Lung (tissue), 12 donors: ENCODE measurements around the gene RSPO3. TPM values are rescaled to one million over a fixed set of nuclear protein-coding genes. Genes with fewer than 3 reads are reported as not detected.
"Not testable (repeated sequence)": the region's sequence is repeated elsewhere in the genome, so short reads cannot be mapped to it uniquely, and the experiment has no call there.

Experiments
- ATAC-seq: fragments of 200-7000 bp; cut with Tn5 transposase; one replicate; pipeline ENCODE4 v1.9.1; 2020; ENCODE audit warnings: moderate number of reproducible peaks; ENCODE audit not compliant: insufficient read depth, low FRiP score
- DNase-seq, 3 donors: peaks; one replicate each; pipeline ENCODE4 v3.0.0-alpha.2; 2013 to 2017
- H3K27ac ChIP-seq, 2 donors: one replicate each; pipeline ENCODE4 v1.5.1; 2013; ENCODE audit warnings: mild to moderate bottlenecking in 2 of 2, moderate library complexity in 2 of 2, control low read depth in 1 of 2, inconsistent platforms in 1 of 2, low read depth in 1 of 2, low read length in 1 of 2
- H3K27me3 ChIP-seq, 3 donors: one replicate each; pipeline ENCODE4 v1.5.1; 2013; ENCODE audit warnings: low read length in 2 of 3; ENCODE audit not compliant: control insufficient read depth in 3 of 3, insufficient read depth in 3 of 3
- H3K36me3 ChIP-seq, 4 donors: one replicate each; pipeline ENCODE4 v1.5.1; 2013; ENCODE audit warnings: low read length in 4 of 4, mild to moderate bottlenecking in 1 of 4, moderate library complexity in 1 of 4; ENCODE audit not compliant: control insufficient read depth in 4 of 4, insufficient read depth in 4 of 4
- H3K4me1 ChIP-seq, 5 donors: one replicate each; pipeline ENCODE4 v1.5.1; 2013; ENCODE audit warnings: low read length in 5 of 5, mild to moderate bottlenecking in 2 of 5, moderate library complexity in 1 of 5; ENCODE audit not compliant: control insufficient read depth in 5 of 5, insufficient read depth in 5 of 5
- H3K4me3 ChIP-seq: one replicate; pipeline ENCODE4 v1.5.1; 2013; ENCODE audit warnings: mild to moderate bottlenecking, control low read depth, moderate library complexity
- H3K9ac ChIP-seq, 2 donors: one replicate each; pipeline ENCODE4 v1.5.1; 2013; ENCODE audit warnings: low read length in 2 of 2, control low read depth in 1 of 2; ENCODE audit not compliant: insufficient read depth in 1 of 2
- H3K9me3 ChIP-seq, 4 donors: one replicate each; pipeline ENCODE4 v1.5.1; 2013; ENCODE audit warnings: low read length in 3 of 4, mild to moderate bottlenecking in 1 of 4, moderate library complexity in 1 of 4; ENCODE audit not compliant: control insufficient read depth in 4 of 4, insufficient read depth in 3 of 4
- CTCF ChIP-seq: IDR thresholded peaks from 2 replicates; pipeline ENCODE4 v1.5.1; 2012; ENCODE audit warnings: mild to moderate bottlenecking; ENCODE audit errors: control extremely low read depth, extremely low read depth
- WGBS, 2 donors: extraction: QIAGEN DNeasy Blood & Tissue Kit; methylation state at CpG; one replicate each; pipeline ENCODE4 v1.1.7; 2013; 5-methylcytosine and 5-hydroxymethylcytosine counted together
- polyA plus RNA-seq, 2 donors: library from polyadenylated mRNA; stranded (reverse); fragments of 200-250 nt; gene quantifications; one replicate each; pipeline ENCODE4 v1.2.1, GENCODE V29; 2013
- total RNA-seq, 2 donors: library from RNA; depleted of rRNA in 1 of 2; stranded (reverse); fragments of >200 nt in 1 of 2; gene quantifications; one replicate each; pipeline ENCODE4 v1.2.1, GENCODE V29; 2014 to 2021
- donor health status: control.
- donor health status: control.
- donor health status: Bipolar disorder and iron deficiency.
- donor health status: healthy.
- donor health status: DM: yes; HTN: yes; CAD: no.

RSPO3 gene
- total and polyA plus RNA-seq, 4 donors: 0.88 to 5.9 (median 4.6) TPM

GRCh38 chr6:127210725-127211124 lies 92.3 kb downstream of the RSPO3 start:
- WGBS, 2 donors: 73 to 78% methylated on average over 6 of the region's 6 CpGs
- Histone ChIP-seq H3K36me3 (no peaks in the 10 kb centered on the region), H3K9ac (no peak overlapping the region), H3K27me3 (no peaks in the 10 kb centered on the region), H3K4me1 (peaks cover 0 to 17% (median 0%) of the 10 kb centered on the region in 5 donors), H3K9me3 (peaks cover 0 to 2% (median 0%) of the 10 kb centered on the region in 4 donors), H3K27ac (no peak overlapping the region), H3K4me3 (no peak overlapping the region)
- DNase-seq (no peak), ATAC-seq (no peak)
- no peak for TF ChIP-seq CTCF

- Histone ChIP-seq H3K36me3 (no peaks in the 10 kb centered on the region), H3K9me3 (peaks cover 0 to 2% (median 0%) of the 10 kb centered on the region in 4 donors), H3K9ac (no peak overlapping the region), H3K27ac (no peak overlapping the region), H3K27me3 (no peaks in the 10 kb centered on the region), H3K4me3 (no peak overlapping the region), H3K4me1 (peaks cover 0 to 12% (median 0%) of the 10 kb centered on the region in 5 donors)
- no peak for TF ChIP-seq CTCF
- no peak for ATAC-seq
- DNase-seq: no peak
These were observed 93.9 kb downstream of the RSPO3 start for GRCh38 chr6:127212376-127212775.

GRCh38 chr6:127214032-127214431 lies 95.6 kb downstream of the RSPO3 start:
- not testable (repeated sequence) for H3K27ac ChIP-seq, H3K27me3 ChIP-seq, ATAC-seq, H3K4me3 ChIP-seq, H3K9ac ChIP-seq, H3K9me3 ChIP-seq, H3K36me3 ChIP-seq, H3K4me1 ChIP-seq, DNase-seq
- WGBS, 2 donors: 91 to 95% methylated on average over 13 of the region's 13 CpGs

GRCh38 chr6:127214531-127214930 lies 96.1 kb downstream of the RSPO3 start:
- ATAC-seq, H3K9me3 ChIP-seq, DNase-seq, H3K27ac ChIP-seq, H3K9ac ChIP-seq, H3K4me1 ChIP-seq, H3K4me3 ChIP-seq, H3K36me3 ChIP-seq, H3K27me3 ChIP-seq: not testable (repeated sequence)
- 95 to 96% methylated on average over 27 to 31 of the region's 31 CpGs for WGBS, 2 donors

GRCh38 chr6:127215931-127216330 lies 97.5 kb downstream of the RSPO3 start:
- Histone ChIP-seq H3K27ac (no peak overlapping the region), H3K36me3 (no peaks in the 10 kb centered on the region), H3K9me3 (peaks cover 0 to 2% (median 0%) of the 10 kb centered on the region in 4 donors), H3K9ac (no peak overlapping the region), H3K4me1 (peaks cover 0 to 7% (median 0%) of the 10 kb centered on the region in 5 donors), H3K27me3 (no peaks in the 10 kb centered on the region), H3K4me3 (no peak overlapping the region)
- no peak for DNase-seq
- 66 to 71% methylated on average over 1 of the region's 1 CpG for WGBS, 2 donors
- no peak for ATAC-seq
- no peak for TF ChIP-seq CTCF
